Stimulated activated CD4-positive, alpha-beta T cell treated with anti-CD3 and anti-CD28 coated beads, TNF-alpha, amount 100 ng/mL, for 1 hour (primary cell): ENCODE data around the gene RAB37.
A peak's percentile ranks its signal among the peaks of the same experiment; 100 is the strongest.

ENCODE experiments used
- DNase-seq, 3 donors: peaks; one replicate each; pipeline ENCODE4 v3.0.0-alpha.2; 2020; ENCODE audit warnings: low read depth in 3 of 3, low spot score in 1 of 3

RAB37 gene

DNA sequence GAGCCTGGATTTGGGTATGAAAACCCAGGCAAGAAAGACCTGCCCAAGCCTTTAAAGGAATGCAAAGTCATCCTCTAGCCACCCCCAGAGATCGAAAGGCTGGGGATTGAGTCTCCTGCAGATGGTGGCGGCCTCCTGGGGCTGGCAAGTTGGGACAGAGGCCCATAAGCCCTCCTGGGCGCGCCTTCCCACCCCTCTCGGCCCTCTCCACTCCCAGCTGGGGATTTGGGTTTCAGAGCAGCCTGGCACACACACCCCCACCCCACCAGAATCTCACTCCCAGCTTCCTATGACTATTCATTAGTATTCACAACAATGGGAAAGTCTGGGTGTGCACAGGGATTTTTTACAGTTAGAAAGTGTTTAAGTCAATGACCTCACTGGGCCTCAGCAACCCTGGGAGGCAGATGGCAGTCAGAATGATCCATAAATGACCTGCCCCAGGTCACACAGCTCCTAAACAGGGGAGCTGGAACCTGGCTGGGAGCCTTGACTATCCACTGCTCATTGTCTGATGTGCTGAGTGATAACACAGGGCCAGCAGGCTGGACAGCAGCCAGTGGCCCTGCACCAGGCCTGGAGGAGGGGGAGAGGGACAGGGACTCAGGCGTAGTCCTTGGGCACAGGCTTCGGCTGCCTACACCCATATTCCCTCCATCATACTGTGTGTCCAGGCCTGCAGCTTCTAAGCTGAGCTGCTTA is 23.5 kb downstream of the RAB37 start:
- no peak for DNase-seq

DNA sequence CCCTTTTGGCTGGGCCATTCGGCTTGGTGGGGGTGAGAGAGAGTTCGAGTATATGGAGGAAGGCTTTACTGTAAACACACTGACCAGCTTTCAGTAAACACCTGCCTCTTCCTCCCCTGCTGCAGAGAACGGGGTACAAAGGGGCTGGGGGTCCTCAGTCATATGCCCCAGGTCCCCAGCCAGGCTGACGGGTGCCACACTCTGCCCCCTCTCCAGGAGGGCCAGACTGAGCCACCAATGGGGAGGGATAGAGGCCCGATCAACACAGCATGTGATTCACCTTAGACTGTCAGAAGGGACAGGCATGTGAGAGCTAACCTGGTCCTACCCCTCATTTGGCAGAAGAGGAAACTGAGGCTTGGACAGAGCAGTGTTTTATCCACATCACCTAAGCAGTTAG is 24.4 kb downstream of the RAB37 start:
- DNase-seq: no peak

DNA sequence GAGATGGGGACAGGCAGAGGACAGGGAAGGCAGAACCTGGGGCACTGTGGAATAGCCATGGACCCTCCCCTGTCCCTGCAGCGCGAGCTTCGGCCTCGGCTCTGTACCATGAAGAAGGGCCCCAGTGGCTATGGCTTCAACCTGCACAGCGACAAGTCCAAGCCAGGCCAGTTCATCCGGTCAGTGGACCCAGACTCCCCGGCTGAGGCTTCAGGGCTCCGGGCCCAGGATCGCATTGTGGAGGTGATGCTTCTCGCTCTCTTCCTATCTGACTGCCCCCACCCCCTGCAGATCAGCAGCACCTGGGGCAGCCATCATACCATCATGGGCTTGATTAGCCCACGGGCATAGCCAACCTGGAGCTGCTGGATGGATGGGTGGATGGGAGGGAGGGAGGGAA is 24.9 kb downstream of the RAB37 start:
- DNase-seq: no peak

DNA sequence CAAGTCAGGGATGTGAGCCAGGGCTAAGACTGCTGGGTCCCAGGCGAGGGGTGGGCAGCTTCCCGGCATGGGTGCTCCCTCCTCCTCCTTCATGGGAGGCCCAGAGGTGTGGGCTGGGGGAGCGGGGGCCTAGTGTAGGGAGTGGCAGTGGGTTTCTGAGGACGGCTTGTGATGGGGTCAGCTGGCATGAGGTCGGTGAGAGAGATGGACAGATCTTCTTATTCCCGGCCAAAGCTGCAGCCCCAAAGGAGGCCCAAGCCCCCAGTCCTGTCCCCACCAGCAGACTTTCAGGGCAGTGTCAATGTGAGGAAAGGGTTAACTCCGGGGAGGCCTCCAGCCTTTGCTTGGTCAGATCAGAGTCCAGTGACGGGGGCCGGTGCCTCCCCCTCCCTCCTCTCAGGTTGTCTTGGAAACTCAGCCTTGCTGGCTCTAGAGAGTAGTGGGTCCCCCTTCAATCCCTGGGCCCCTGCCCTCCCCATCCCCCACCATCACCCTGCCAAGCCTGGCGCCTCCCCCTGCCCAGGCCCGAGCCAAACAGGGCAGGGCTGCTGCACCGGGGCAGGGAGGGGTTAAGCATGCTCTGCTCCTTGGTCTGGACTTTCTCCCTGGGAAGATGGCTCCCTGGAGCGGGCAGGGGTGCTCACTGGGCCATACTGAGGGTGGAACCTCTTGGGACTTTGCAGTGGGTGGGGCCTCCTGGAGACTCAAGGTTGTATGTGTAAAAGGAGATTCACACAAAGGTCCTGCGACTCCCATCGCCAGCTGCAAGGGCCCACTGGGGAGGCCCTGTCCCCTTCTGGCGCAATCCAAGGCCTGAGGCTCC is 26.7 kb downstream of the RAB37 start:
- DNase-seq: no peak

DNA sequence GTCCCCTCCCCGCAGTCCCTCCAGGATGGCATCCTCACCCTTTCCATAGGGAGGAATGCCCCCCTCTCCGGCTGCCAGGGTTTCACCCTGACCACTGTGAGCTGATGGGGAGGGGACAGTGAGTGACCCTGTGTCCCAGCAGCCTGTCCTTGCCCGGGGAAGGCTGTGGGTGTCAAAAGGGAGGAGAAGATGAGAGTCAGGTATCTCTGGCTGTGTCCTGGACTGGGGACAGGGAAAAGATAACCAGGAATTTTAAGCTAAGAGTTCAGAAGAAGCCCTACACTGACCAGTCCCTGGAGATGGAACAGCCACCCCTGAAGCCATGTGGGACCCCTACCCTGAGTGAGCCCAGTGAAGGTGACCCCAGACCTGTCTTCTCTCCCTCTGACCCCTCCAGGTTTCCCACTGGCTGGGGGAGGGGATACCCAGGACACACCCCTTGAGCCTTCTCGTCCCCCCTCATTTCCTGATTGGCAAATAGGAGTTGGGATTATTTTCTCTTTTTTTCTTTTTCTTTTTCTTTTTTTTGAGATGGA is 27.8 kb downstream of the RAB37 start:
- no peak for DNase-seq

DNA sequence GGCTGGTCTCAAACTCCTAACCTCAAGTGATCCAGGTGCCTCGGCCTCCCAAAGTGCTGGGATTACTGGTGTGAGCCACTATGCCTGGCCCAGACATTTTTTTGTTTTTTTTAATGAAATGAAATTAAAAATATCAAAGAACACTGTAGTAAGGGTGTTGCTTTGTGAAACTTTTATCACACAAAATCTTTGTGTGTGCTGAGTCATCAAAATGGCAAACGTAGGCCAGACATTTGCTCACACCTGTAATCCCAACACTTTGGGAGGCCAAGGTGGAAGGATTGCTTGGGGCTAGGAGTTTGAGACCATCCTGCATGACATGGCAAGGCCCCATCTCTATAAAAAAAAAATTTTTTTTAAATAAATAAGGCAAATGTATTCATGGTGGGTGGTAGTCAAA is 29.4 kb downstream of the RAB37 start:
- DNase-seq: no peak

DNA sequence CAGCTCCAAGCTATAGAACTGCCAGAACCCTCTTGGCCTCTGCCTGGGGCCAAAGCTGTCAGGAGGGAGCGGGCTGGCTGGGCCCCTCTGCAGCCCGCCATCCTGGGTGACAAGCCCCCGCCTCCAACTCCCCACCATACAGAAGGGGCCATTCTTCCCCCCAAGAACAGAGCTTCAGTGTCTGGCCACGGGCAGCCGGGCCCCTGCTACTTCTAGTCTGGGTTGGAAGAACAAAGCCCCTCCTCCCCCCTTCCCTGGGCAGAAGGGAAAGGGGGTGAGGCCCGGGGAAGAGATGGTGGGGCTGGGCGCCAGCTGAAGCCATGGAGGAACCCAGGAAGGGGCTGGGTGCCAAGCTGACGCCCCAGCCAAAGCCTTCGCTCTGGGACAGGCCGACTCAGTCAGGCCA is 30.1 kb downstream of the RAB37 start:
- no peak for DNase-seq

DNA sequence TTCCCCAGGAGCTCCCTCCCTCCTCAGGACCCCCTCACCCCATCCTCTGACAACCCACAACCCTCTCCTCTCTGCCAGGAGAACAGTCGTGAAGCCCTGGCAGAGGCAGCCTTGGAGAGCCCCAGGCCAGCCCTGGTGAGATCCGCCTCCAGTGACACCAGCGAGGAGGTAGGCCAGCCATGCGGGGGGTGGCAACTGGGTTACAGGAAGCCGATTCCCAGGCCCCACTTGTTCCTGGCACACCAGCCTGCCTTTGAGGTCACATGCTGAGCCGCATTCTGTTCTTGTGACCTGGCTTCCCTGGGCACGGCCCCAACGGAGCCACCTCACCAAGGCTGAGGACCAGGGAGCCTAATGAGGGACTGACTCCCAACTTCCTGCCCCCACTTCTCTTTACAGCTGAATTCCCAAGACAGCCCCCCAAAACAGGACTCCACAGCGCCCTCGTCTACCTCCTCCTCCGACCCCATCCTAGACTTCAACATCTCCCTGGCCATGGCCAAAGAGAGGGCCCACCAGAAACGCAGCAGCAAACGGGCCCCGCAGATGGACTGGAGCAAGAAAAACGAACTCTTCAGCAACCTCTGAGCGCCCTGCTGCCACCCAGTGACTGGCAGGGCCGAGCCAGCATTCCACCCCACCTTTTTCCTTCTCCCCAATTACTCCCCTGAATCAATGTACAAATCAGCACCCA is 31.2 kb downstream of the RAB37 start:
- no peak for DNase-seq

DNA sequence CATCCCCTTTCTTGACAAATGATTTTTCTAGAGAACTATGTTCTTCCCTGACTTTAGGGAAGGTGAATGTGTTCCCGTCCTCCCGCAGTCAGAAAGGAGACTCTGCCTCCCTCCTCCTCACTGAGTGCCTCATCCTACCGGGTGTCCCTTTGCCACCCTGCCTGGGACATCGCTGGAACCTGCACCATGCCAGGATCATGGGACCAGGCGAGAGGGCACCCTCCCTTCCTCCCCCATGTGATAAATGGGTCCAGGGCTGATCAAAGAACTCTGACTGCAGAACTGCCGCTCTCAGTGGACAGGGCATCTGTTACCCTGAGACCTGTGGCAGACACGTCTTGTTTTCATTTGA is 31.7 kb downstream of the RAB37 start:
- no peak for DNase-seq

DNA sequence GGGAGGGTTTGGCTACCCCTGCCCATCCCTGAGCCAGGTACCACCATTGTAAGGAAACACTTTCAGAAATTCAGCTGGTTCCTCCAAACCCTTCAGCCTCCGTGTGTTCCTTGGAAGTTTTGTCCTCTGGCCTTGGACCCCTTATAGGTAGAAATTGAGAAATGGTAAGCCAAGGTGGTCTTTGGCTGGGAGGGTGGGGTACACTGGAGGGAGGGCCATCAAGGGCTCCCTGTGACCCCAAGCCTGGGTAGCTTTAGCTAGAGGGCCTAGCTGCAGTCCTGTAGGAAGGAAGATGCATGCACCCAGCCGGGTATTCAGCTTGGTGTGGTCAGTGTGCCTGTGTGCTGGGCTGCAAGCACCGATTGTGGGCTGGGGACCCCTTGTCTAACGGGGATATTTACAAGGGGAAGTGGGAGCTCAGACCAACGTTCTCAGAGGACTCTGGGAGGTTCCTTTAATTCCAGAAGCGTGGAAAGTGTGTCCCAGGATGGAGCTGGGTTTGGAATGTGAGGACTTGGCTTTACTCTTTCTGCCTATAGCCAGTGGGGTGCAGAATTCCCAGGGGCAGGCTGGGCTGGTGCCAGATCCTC is 32.3 kb downstream of the RAB37 start:
- no peak for DNase-seq

DNA sequence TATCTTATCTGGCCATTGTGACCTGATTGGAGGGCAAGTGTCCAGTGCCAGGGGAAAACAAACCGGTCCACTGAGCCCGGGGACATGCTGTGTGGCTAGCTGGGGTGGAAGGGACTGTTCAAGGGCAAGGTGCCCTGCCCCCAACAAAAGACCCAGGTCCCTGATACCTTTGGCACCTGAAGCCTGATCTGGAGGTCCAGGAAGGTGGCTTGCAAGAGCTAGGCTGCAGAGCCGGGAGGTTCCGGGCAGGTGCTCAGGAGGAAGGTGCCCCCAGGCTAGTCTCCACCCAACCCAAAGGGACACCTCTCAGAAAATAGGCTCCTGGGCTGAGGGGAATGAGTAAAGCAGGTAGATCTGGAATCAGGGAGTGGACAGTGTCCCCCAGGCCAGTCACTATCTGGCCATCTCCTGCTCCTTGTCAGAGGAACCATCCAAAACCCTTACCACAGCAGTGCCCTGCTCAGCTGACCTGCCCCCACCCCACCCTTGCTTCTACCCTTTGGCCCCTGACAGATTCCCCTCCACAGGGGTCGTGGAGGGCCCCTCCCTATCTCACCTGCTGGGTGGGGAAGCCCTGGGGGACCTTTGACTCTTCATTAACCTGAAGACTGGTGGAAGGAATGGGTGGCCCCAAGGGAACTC is 32.9 kb downstream of the RAB37 start:
- DNase-seq: no peak

DNA sequence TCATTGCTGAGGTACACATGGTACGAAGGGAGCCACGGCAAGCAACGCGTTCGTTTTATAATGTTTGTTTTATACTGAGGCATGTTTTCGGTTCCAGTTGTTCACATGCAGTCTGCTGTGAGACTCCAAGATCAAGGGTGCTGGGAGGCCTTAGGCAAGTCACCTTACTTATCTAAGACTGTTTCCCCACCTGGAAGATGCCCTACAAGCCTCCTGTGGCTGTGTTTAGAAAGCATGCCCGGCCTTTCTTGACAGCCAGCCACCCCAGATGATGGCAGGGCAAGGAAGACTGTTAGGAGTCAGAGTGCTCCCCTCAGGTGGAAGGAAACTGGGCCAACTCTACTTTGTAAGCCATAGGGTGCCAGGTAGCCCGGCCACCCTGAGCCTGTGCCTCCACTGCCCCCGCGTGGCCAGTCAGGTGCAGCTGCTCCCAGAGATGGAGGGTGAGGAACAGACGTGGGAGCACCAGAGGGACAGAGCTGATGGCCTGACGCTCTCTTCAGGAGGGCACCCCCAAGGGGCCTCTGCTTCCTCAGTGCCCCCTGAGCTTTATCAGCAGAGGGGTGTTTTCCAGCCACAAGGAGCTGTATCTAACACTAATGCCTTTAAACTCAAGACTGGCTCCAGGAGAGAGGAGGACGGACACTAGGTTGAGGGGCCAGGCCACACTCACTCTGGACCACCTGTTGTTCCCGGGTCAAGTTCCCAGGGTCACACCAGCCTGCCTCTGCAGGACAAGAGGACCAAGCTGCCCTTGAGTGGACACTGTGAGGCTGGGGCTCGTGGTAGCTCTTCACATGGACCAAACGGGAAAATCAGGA is 33.7 kb downstream of the RAB37 start:
- DNase-seq: peak; percentile 55 to 63 (median 59)

DNA sequence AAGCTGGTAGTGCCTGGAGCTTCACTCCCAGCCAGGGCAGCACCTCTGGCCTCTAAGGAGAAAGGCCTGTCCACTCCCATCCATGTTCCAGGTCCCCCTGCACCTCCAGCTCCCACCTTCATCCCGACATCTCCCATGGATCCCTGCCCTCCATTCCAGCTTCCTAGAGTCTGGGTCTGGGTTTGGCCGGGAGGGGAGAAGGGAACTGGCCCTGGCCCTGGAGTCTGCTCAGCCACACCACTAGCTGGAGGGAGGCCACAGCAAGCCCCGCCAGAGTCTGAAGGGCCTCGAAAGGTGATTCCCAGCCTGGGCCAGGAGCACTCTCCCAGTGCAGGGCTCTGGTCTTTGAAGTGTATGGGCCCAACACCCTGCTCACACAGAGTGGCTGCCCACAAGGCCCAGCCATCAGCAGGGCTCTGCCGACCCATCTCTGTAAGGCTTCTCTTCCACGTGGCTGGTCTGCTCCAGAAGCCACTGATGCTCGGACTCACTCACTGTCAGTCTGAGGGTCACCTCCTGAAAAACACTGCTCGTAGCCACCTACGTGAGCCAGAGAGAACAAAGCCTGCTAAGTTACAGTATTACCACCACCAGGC is 34.4 kb downstream of the RAB37 start:
- no peak for DNase-seq

DNA sequence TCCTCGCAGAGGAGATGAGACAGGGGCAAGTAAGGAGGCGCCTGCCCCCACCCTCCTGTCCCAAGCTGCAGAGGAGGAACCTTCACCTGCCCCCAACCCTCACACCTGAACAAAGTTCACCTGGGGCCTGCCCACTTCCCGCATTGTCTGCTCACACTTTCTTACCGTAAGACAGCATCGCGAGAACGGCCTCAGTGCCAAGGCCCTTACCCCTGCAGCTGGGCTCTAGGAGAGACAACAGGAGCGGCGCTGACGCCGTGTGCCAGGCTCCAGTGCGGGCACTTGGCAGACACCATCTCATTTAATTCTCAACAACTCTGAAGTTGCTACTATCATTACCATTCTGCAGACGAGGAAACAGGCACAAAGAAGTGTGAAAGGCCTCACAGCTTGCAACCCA is 35.0 kb downstream of the RAB37 start:
- no peak for DNase-seq

DNA sequence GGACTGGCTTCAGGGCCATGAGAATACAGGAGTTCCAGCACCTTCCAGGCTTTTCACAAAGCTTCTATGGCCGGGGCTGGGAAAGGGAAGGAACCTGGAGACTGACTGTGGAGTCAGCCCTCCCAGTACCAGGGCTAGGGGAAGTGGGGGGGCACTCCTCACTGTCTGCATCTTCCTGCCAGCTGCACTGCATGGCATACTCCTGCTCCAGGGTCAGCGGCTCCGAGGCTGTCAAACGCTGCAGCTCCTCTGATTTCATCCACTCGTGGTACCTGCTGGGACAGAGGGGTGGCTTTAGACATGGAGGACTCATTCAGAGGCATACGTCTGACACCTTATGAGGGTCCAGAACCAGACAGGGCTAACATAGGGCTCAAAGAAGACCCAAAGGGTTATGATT is 36.4 kb downstream of the RAB37 start:
- no peak for DNase-seq

DNA sequence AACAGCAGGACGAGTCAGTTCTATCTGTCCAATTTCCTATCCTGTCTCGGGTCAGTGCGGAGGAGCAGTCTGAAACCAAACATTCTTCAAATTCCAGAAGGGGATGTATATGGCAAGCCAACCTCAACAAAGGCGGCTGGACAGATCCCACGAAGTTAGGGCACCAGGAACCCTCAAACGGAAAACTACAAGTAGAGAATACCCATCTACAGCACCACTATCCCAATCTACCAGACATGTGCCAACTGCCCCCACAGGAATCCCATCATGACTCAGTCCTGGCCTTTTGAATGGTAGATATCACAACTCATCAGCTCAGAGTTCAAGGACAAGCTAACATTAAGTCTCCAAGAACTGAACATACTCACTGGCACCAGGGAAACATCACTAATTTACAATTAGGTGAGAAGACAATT is 36.8 kb downstream of the RAB37 start:
- no peak for DNase-seq

DNA sequence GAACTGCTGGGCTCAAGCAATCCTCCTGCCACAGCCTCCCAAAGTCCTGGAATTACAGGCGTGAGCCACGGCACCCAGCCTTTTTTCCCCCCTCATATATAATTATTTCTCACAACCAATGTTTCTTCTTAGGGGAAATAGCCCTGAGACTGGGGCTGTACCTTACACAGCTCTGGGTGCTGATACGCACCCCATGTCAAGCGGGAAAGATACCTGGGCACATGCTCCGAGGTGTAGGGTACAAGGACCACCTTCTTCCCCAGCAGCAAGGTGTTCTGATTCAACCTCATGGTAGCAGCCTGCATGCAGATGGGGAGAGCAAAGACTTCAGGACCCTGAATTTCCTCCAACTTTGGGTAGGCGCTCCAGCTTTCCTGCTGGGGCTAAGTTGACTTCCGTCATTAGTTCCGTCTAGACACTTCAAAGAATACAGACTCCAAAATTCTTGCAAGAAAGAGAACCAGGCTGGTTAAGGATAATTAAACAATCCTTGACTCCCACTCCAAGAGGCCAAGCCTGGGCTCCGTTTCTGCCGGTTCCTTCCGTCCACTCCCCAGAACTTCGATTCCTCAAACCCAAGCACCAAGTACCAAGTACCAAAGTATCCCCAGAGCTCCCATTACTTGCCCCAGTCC is 38.5 kb downstream of the RAB37 start:
- DNase-seq: no peak

DNA sequence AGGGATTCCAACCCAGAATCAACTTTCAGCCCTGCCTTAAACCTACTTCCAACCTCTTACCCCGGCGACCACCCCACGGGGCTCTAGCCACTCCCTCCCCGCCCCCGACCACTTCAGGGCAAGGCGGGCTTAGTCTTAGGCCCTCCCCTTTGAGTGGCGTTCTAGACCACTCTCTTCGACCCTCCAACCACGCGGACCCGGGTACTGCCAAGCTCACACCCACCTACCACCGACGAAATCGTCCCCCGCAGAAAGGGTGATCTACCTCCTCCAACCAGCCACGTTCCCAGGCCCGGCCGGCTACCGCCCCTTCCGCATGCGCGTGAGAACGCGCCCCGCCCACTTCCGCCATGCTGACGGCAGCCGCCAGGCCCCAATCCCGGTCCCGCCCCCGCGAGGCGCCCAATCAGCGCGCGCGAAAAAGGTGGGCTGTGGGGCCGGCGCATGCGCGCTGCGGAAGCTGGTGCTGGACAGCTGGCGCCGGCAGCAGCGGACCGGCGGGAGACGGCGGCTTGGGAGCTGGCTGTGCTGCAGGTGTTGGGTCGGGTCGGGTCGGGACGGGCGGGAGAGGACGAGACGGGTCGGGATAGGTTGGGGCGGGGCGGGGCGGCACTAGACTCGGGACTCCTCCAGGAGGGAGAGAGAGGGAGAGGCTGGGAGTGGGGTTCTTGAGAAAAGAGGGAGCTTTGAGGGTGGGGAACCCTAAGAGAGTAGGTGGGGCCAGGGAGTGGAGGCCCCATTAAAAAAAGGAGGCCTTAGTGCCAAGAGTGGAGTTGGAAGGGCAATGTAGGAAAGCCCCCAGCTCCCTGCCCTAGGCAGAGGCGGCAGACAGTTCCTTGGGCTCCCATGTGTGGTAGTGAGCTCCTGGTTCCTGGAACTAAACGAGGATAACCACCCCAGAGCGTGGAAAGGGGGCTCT is 39.2 kb downstream of the RAB37 start, which contains the start of gene NAT9:
Gene NAT9 (minus strand): TSS at position 302 of the 919 bp plus-strand sequence. CDS start 647 bp downstream, outside the sequence.
- peak; percentile 98 to 99 (median 99) for DNase-seq
